GM12874 (cell line): ENCODE data around the gene RAB6A.

ENCODE experiments used
- TF ChIP-seq, protein P1 (sequence below): IDR thresholded peaks from 2 replicates; pipeline ENCODE4 v1.5.1; 2011; ENCODE audit warnings: low read depth, mild to moderate bottlenecking, control low read depth, low read length, moderate library complexity; ENCODE audit not compliant: insufficient read depth

RAB6A gene

DNA sequence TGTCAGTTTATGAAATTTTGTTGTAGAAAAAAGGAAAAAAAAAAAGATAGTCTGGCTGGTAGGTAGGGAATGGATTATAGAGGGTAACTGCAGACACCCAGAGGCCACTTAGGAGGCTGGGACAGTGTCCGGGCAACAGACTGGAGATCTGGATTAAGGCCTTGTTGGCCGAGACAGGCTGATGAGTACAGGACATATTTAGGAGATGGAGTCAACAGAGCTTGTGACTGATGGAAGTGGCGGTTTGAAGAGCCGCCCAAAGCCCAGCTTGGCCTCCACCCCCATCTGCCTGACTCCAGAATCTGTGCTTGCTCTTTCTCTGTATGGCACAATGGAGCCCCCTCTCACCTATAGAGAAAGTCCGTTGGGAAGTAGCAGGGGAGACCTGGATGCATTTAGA, 106.9 kb downstream of the RAB6A start:
- TF ChIP-seq, protein P1, sequence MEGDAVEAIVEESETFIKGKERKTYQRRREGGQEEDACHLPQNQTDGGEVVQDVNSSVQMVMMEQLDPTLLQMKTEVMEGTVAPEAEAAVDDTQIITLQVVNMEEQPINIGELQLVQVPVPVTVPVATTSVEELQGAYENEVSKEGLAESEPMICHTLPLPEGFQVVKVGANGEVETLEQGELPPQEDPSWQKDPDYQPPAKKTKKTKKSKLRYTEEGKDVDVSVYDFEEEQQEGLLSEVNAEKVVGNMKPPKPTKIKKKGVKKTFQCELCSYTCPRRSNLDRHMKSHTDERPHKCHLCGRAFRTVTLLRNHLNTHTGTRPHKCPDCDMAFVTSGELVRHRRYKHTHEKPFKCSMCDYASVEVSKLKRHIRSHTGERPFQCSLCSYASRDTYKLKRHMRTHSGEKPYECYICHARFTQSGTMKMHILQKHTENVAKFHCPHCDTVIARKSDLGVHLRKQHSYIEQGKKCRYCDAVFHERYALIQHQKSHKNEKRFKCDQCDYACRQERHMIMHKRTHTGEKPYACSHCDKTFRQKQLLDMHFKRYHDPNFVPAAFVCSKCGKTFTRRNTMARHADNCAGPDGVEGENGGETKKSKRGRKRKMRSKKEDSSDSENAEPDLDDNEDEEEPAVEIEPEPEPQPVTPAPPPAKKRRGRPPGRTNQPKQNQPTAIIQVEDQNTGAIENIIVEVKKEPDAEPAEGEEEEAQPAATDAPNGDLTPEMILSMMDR: no peak

DNA sequence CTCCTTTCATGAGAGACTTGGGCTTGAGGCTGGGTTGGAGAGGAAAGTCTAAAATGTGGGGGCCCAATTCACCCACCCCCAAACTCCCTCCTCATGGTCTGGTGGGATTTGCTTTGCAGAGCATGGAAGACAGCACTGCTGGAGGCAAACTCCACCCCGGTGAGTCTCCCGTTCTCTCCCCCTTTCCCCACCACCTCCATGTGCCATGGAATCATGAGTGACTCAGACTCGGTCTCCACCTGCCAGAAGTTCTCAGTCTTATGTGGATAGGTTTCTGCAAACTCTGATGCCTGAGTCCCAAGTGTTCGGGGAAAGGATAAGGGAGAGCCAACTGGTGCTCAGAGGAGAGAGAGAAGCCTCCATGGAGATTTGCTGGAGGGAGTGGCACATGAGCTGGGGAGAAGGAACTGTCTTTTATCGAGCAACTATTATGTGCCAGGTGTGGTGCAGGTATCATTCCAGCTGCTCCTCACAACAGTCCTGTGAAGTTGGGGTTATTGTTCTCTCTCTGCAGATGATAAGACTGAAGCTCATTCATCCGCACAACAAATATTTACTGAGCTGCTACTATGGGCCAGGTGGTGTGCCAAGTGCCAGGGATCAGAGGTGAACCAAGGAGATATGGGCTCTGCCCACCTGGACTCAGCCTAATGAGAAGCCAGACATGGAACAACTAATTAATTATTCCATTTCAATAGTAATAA, 107.9 kb downstream of the RAB6A start:
- TF ChIP-seq, protein P1: no peak

DNA sequence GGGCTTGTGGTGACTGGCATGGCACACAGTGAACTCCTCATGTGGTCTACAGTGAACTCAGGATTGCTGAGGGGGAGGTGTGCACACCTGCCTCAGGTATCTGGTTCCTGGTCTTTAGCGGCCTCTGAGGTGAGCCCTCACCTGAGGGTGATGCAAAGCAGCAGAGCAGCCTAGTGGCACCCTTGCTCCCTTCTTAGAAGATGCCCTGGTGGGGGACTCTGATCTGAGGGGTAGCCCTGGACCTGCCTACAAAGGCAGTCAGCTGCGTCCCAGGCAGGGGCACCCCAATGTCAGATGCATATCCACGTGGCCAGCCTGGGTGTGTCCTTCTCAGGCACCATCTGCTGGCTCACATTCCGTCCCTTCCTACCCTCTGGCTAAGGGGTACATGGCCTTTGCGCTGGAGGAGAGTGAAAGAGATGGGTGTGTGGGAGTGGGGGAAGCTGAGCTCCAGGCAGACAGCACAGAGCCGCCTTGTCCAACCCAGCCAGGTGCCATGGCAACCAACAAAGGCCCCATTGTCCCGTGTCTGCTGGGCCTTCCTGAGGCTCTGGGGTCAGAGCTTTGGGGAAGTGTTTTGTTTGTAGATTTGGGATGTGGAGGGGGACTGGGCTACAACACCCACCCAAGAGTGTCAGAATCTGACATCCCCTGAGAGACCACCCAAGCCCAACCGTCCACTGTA, 108.7 kb downstream of the RAB6A start:
- TF ChIP-seq, protein P1: no peak

DNA sequence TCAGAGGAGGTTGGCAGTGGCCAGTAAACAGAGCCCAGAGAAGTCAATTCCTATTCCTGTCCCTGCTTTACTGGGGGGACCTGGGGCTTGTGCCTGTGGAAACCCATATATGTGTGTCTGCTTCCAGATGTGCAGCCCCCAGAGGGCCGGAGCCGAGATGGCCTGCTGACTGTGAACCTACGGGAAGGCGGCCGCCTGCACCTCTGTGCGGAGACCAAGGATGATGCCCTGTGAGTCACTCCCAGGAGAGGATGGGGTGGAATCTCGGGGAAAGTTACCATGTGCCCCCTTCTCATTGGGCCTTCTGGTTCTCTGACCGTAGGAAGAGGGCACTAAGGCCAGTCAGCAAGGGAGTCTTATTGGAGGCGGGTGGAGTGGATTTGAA, 109.2 kb downstream of the RAB6A start:
- TF ChIP-seq, protein P1: no peak

DNA sequence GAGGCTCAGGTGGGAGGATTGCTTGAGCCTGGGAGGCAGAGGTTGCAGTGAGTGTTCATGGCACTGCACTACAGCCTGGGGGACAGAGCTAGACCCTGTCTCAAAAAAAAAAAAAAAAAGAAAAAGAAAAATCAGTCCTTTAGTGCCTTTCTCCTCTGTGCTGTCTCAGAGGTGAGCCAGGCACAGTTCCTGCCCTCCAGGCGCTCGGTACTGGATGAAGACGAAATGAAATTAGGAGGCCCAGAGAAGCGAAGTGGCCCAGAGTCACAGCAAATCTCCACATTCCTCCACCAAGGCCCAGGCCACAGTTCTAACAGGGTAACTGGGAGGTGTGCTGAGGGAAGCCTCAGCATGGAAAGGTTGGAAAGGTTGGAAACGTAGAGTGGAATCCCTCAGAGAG, 109.6 kb downstream of the RAB6A start:
- TF ChIP-seq, protein P1: no peak

DNA sequence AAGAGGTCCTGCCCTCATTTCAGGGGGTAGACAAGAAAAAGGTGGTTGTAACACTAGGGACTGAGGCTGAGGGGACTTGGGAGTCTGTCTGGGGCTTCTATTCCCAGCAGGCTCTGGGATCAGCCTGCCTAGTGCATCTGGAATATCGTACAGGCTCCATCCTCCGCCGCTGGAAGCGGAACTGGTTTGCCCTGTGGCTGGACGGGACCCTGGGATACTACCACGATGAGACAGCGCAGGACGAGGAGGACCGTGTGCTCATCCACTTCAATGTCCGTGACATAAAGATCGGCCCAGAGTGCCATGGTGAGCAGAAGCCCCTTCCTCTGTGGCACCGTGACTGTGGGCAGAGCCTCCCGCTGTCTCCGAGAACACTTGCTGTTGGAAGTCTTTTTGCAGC, 110.5 kb downstream of the RAB6A start:
- TF ChIP-seq, protein P1: no peak

DNA sequence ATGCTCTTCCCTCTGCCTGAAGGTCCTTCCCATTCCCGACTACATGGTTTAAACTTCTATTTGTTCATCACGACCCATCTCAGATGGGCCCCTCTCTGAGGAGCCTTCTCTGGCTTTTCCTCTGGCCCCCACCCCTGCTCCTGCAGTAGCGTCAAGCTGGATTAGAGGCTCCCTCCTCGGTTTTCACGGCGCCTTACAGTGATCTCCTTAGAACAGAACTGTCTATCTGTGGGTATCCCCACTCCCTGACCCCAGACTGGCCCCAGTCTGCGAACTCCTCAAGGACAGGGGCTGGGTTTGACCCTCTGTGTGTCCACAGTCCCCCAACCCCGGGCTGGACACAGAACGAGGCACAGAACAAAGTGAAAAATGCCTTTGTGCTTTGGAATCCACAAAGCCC, 111.7 kb downstream of the RAB6A start:
- TF ChIP-seq, protein P1: no peak
